Activated naive CD4-positive, alpha-beta T cell treated with anti-CD3 and anti-CD28 coated beads for 36 hours (primary cell): ENCODE data around the gene BCL6. TPM values are rescaled to one million over a fixed set of nuclear protein-coding genes. Genes with fewer than 3 reads are reported as not detected.

ENCODE experiments used
- CTCF ChIA-PET: fragments of 350-600 bp; sonication (Branson Sonifier 250); formaldehyde crosslinking; loops from one replicate; lab custom pipeline; 2021; ENCODE audit warnings: antibody characterized with exemption; lab: Charles Lee
- DNase-seq: peaks from one replicate; pipeline ENCODE4 v3.0.0-alpha.2; 2020
- H3K27ac Mint-ChIP-seq: one replicate; pipeline ENCODE4 v1.8.0; 2021; ENCODE audit warnings: mild to moderate bottlenecking, mixed read lengths
- H3K27me3 Mint-ChIP-seq: one replicate; pipeline ENCODE4 v1.8.0; 2021; ENCODE audit warnings: low read depth, mixed read lengths
- H3K36me3 Mint-ChIP-seq: one replicate; pipeline ENCODE4 v1.8.0; 2021; ENCODE audit warnings: low read depth, mixed read lengths
- H3K4me1 Mint-ChIP-seq: one replicate; pipeline ENCODE4 v1.8.0; 2021; ENCODE audit warnings: low read depth, mixed read lengths
- H3K4me3 Mint-ChIP-seq: one replicate; pipeline ENCODE4 v1.8.0; 2021; ENCODE audit warnings: mild to moderate bottlenecking, moderate library complexity, mixed read lengths
- H3K9me3 Mint-ChIP-seq: one replicate; pipeline ENCODE4 v1.8.0; 2021; ENCODE audit warnings: mixed read lengths
- intact Hi-C: fragments of 100-400 bp; cut with micrococcal nuclease; formaldehyde crosslinking; loops from one replicate; pipeline ENCODE4 v1.15.1; 2023
- total RNA-seq, 2 experiments: library from RNA; stranded (reverse); gene quantifications; one replicate each; pipeline ENCODE4 v1.2.3, GENCODE V29; 2021

Gene BCL6
- total RNA-seq, 2 experiments from 2014 or later: 98.9 to 101 TPM

- no peaks in the 10 kb centered on the region for H3K9me3 Mint-ChIP-seq
- peaks cover 33% of the 10 kb centered on the region for H3K4me1 Mint-ChIP-seq
- H3K27ac Mint-ChIP-seq: no peak overlapping the region
- H3K27me3 Mint-ChIP-seq: no peaks in the 10 kb centered on the region
- H3K4me3 Mint-ChIP-seq: no peak overlapping the region
- CTCF ChIA-PET: interaction anchor here (0.7 kb wide), 1 partner anchor 974 kb away, joined by 3 read pairs; no protein-coding TSS in a partner anchor
- DNase-seq: no peak
- no peaks in the 10 kb centered on the region for H3K36me3 Mint-ChIP-seq
- intact Hi-C loops: no loop called here
These were observed 30.3 kb upstream of the BCL6 start for GRCh38 chr3:187775549-187775948.

GRCh38 chr3:187774185-187774789 is 29.0 kb upstream of the BCL6 start:
- intact Hi-C loops: no loop called here
- Mint-ChIP-seq H3K4me3 (no peak overlapping the region), H3K27ac (no peak overlapping the region), H3K36me3 (no peaks in the 10 kb centered on the region), H3K4me1 (peaks cover 43% of the 10 kb centered on the region), H3K27me3 (no peaks in the 10 kb centered on the region), H3K9me3 (no peaks in the 10 kb centered on the region)
- CTCF ChIA-PET: no interaction called here
- DNase-seq: no peak

GRCh38 chr3:187773233-187774184 is 28.2 kb upstream of the BCL6 start:
- H3K27ac Mint-ChIP-seq: no peak overlapping the region
- no peaks in the 10 kb centered on the region for H3K36me3 Mint-ChIP-seq
- H3K4me1 Mint-ChIP-seq: peaks cover 44% of the 10 kb centered on the region
- no peak for DNase-seq
- H3K4me3 Mint-ChIP-seq: no peak overlapping the region
- CTCF ChIA-PET: no interaction called here
- no peaks in the 10 kb centered on the region for H3K27me3 Mint-ChIP-seq
- intact Hi-C loops: no loop called here
- H3K9me3 Mint-ChIP-seq: no peaks in the 10 kb centered on the region

- no peaks in the 10 kb centered on the region for H3K27me3 Mint-ChIP-seq
- intact Hi-C loops: loop anchor here (1.0 to 2.0 kb wide), 12 partner anchors 19 to 1018 kb away; no protein-coding TSS in a partner anchor
- DNase-seq: peak; percentile 73
- no peak overlapping the region for H3K4me3 Mint-ChIP-seq
- H3K27ac Mint-ChIP-seq: peak overlapping the region; percentile 82
- CTCF ChIA-PET: interaction anchor here (0.6 to 2.2 kb wide), 6 partner anchors 10 to 32 kb away, joined by 3 to 19 read pairs (median 4); partner anchors contain the start of gene BCL6
- H3K9me3 Mint-ChIP-seq: no peaks in the 10 kb centered on the region
- H3K4me1 Mint-ChIP-seq: peaks cover 38% of the 10 kb centered on the region
- no peaks in the 10 kb centered on the region for H3K36me3 Mint-ChIP-seq
These were observed 25.0 kb upstream of the BCL6 start for GRCh38 chr3:187770224-187770623.

DNA sequence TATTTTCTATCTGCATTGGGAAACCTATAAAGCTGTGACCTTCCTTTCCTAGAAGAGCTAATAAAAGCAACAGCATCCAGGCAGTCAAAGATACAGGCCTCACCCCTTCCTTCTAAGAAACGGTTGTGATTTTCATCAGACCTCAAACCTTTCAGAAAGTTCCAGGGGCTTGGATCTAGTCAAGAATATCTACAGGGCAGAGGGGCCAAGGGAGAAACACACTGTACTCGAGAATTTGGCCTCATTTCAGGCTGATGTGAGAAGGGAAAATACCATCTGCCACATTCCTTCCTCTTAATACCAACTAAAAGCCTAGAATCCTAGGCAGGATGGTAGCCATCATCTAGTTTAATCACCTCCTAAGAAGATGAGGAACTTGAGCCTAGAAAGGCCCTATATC is 24.5 kb upstream of the BCL6 start:
- peaks cover 40% of the 10 kb centered on the region for H3K4me1 Mint-ChIP-seq
- H3K36me3 Mint-ChIP-seq: no peaks in the 10 kb centered on the region
- H3K27me3 Mint-ChIP-seq: no peaks in the 10 kb centered on the region
- CTCF ChIA-PET: interaction anchor here (1.0 to 2.2 kb wide), 5 partner anchors 10 to 31 kb away, joined by 3 to 19 read pairs (median 4); partner anchors contain the start of gene BCL6
- no peaks in the 10 kb centered on the region for H3K9me3 Mint-ChIP-seq
- no peak for DNase-seq
- intact Hi-C loops: loop anchor here (1.0 to 2.0 kb wide), 13 partner anchors 8 to 1019 kb away; no protein-coding TSS in a partner anchor
- H3K4me3 Mint-ChIP-seq: no peak overlapping the region
- peak overlapping the region; percentile 82 for H3K27ac Mint-ChIP-seq

DNA sequence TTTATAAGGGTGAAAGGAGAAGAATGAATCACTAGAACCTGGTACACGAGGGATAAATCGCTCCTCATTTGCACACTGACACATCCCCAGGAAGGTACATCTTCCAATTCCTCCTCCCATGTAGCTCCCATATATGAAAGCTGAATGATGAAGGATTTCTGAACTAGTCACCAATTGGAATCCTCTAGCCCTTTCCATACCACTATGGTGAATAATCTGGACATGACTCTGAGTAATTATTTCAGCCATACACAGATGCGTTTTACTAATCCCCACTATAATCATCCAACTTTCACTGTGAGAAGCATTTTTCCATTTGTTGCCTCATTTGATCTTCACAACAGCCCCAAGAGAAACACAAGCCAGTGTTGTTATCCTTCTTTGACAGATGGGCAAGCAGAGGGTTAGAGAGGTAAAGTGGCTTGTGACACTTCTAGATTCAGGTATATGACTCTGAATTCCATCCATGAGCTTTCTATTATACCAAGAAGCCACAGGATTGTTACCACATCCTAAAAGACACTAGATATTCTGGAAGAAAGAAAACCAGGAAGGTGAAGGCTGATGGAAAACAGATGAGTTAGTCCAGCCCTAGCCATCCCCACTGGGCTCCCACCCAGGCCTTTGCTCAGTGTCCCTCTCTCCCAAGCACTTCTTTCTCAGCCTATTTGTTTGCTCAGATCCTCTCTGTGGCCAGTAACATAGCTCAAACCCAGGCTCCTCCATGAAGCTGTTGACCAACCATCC is 22.2 kb upstream of the BCL6 start:
- no peak overlapping the region for H3K4me3 Mint-ChIP-seq
- no peaks in the 10 kb centered on the region for H3K36me3 Mint-ChIP-seq
- CTCF ChIA-PET: interaction anchor here (0.6 to 1.5 kb wide), 3 partner anchors 35 to 665 kb away, joined by 3 to 4 read pairs (median 3); no protein-coding TSS in a partner anchor
- no peak overlapping the region for H3K27ac Mint-ChIP-seq
- no peak for DNase-seq
- H3K27me3 Mint-ChIP-seq: no peaks in the 10 kb centered on the region
- H3K9me3 Mint-ChIP-seq: no peaks in the 10 kb centered on the region
- intact Hi-C loops: no loop called here
- H3K4me1 Mint-ChIP-seq: peaks cover 36% of the 10 kb centered on the region

DNA sequence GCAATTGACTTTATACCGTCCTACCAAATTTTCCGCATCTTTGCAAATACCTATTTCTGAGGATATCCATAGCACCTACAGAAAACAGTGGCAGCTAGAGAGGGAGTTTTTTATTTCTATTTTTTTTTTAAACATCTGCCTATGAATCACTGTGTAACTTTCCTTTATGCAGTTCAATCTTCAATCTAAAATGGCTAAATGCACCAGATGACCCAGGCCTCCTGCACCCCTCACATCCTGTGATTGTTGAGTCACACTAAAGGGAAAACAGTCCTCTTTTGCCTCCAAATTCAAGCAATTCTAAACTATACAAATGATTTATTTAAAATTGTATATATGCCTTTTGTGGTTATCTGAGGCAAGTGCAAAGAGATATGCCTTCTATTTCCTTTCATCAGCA is 20.1 kb upstream of the BCL6 start:
- Mint-ChIP-seq H3K4me3 (no peak overlapping the region), H3K27ac (no peak overlapping the region), H3K27me3 (peaks cover 3% of the 10 kb centered on the region), H3K9me3 (no peaks in the 10 kb centered on the region), H3K4me1 (peaks cover 31% of the 10 kb centered on the region), H3K36me3 (no peaks in the 10 kb centered on the region)
- intact Hi-C loops: no loop called here
- DNase-seq: no peak
- CTCF ChIA-PET: no interaction called here

DNA sequence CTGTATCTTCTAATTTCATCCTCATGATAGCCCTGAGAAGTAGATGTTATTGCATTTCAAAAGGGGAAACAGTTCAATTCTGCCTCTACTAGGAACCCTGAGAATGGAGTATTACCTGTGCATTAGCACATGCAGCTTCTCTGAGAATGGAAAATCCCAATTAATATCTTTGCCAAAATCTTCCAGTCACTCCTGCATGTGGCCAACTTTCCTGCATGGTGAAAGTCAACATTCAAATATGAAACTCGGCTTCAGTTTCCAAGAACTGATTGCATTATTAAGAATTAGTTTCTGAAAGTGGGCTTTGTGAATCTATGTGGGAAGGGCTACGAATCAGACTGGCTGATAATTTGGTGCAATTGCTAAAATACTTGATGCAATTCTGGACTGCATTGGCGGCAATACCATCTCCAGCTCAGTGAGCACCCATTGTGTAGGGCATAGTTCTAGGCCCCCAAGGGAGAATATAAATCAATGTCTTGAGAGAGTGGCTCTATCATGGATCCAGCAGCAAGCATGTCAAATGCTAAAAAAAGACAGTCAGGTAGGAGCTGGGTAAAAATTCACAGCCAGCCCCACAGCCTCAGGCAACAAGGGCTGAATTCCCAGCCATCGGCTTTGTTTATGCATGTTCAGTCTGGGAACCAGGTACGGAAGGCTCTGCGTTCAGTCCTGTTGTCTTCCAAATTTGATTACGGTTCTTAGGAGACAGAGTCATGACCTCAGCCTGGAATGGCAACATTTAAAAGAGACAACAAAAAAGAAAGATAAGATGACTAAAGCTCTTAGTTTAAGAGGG is 18.8 kb upstream of the BCL6 start:
- CTCF ChIA-PET: interaction anchor here (0.6 to 1.7 kb wide), 3 partner anchors 13 to 211 kb away, joined by 3 to 5 read pairs (median 3); no protein-coding TSS in a partner anchor
- no peaks in the 10 kb centered on the region for H3K36me3 Mint-ChIP-seq
- no peak overlapping the region for H3K4me3 Mint-ChIP-seq
- DNase-seq: no peak
- H3K9me3 Mint-ChIP-seq: no peaks in the 10 kb centered on the region
- intact Hi-C loops: no loop called here
- peaks cover 18% of the 10 kb centered on the region for H3K4me1 Mint-ChIP-seq
- H3K27me3 Mint-ChIP-seq: peaks cover 3% of the 10 kb centered on the region
- no peak overlapping the region for H3K27ac Mint-ChIP-seq

DNA sequence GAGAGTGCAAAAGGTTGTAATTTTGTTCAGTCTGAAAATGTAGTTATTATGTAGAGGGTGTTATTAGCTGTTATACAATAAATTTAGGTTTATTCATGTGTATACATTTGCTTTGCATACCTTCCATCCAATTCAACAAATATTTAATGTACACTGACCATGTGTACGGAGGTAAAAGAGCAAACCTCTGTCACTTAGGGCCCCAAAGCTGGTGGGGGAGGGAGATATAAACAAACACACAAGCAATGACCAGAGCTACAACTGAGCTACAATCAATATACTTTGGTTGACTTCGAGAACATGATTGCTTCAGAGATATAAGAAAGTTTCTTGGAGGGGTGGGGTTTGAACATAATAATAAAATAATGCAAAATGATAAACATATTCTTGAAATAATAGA is 17.5 kb upstream of the BCL6 start:
- Mint-ChIP-seq H3K4me3 (no peak overlapping the region), H3K27me3 (peaks cover 3% of the 10 kb centered on the region), H3K4me1 (peaks cover 13% of the 10 kb centered on the region), H3K9me3 (no peaks in the 10 kb centered on the region), H3K36me3 (no peaks in the 10 kb centered on the region), H3K27ac (no peak overlapping the region)
- CTCF ChIA-PET: interaction anchor here (1.7 kb wide), 1 partner anchor 212 kb away, joined by 5 read pairs; no protein-coding TSS in a partner anchor
- no peak for DNase-seq
- intact Hi-C loops: no loop called here

GRCh38 chr3:187759601-187760000 is 14.3 kb upstream of the BCL6 start:
- Mint-ChIP-seq H3K27me3 (peaks cover 3% of the 10 kb centered on the region), H3K36me3 (no peaks in the 10 kb centered on the region), H3K9me3 (no peaks in the 10 kb centered on the region), H3K4me3 (no peak overlapping the region), H3K4me1 (peaks cover 5% of the 10 kb centered on the region), H3K27ac (no peak overlapping the region)
- CTCF ChIA-PET: interaction anchor here (1.6 kb wide), 1 partner anchor 18 kb away, joined by 3 read pairs; no protein-coding TSS in a partner anchor
- DNase-seq: no peak
- intact Hi-C loops: no loop called here

DNA sequence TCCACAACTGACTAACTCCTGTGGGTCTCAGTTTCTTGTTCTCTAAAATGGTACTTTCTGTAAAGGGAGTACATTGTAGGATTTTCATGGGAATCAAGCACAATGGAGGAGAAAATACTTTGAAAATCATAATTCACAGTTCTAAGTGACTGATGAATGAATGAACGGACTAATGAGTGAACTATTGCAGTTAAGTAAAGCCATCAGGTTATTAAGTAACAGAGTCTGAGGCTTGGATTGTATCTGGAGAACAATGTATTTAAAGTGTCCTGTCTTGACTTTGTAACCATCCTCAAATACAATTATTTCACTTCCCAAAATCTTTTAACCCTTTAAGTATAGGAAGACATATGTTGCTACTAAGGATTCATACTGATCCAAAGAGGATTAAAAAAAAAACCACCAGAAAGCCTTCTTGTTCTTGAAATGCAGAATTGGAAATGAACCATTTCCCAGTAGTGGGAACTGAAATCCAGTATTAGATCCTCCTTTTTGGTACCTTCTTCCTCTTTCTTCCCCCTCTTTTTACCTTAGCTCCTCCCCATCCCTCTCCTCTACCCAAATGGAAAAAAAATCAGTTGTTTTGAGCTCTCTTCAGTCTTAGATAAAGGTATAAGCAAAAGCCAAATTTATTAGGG is 13.2 kb upstream of the BCL6 start:
- CTCF ChIA-PET: no interaction called here
- no peak overlapping the region for H3K4me3 Mint-ChIP-seq
- H3K27ac Mint-ChIP-seq: no peak overlapping the region
- H3K9me3 Mint-ChIP-seq: no peaks in the 10 kb centered on the region
- peaks cover 3% of the 10 kb centered on the region for H3K27me3 Mint-ChIP-seq
- peaks cover 5% of the 10 kb centered on the region for H3K4me1 Mint-ChIP-seq
- intact Hi-C loops: no loop called here
- no peak for DNase-seq
- H3K36me3 Mint-ChIP-seq: no peaks in the 10 kb centered on the region
